Measurements from ENCODE around the gene CAMTA1. TPM values are rescaled to one million over a fixed set of nuclear protein-coding genes. Genes with fewer than 3 reads are reported as not detected.

CAMTA1 gene
- total RNA-seq, 1 donor from 2014 or later = 160 TPM

- H3K27me3 ChIP-seq (ENCODE audit: low read depth) = no peaks in the 10 kb centered on the region
- H3K4me3 ChIP-seq = no peak overlapping the region
- H3K27ac ChIP-seq (replicated peaks) = no peak overlapping the region
- H3K36me3 ChIP-seq = no peaks in the 10 kb centered on the region
- no peaks in the 10 kb centered on the region for H3K9me3 ChIP-seq (replicated peaks)
- no peak for DNase-seq
- peaks cover 30% of the 10 kb centered on the region for H3K4me1 ChIP-seq
- intact Hi-C loops (cut with micrococcal nuclease) = no loop called here
- no peak for TF ChIP-seq CTCF (IDR thresholded peaks at IDR 0.05; ENCODE audit: borderline replicate concordance)
These were observed 3.1 kb upstream of the CAMTA1 start for GRCh38 chr1:6782151-6782550.

- H3K4me1 ChIP-seq = peaks cover 41% of the 10 kb centered on the region
- TF ChIP-seq CTCF (IDR thresholded peaks at IDR 0.05; ENCODE audit: borderline replicate concordance) = no peak
- no peaks in the 10 kb centered on the region for H3K36me3 ChIP-seq
- no peaks in the 10 kb centered on the region for H3K9me3 ChIP-seq (replicated peaks)
- no peaks in the 10 kb centered on the region for H3K27me3 ChIP-seq (ENCODE audit: low read depth)
- intact Hi-C loops (cut with micrococcal nuclease) = no loop called here
- no peak for DNase-seq
- peak overlapping the region; percentile 94 for H3K4me3 ChIP-seq
- peak overlapping the region; percentile 100 for H3K27ac ChIP-seq (replicated peaks)
These were observed 2.0 kb upstream of the CAMTA1 start for GRCh38 chr1:6783221-6783620.

- DNase-seq = no peak
- Histone ChIP-seq H3K4me1 (peaks cover 49% of the 10 kb centered on the region), H3K27me3 (ENCODE audit: low read depth) (no peaks in the 10 kb centered on the region), H3K9me3 (replicated peaks) (no peaks in the 10 kb centered on the region), H3K36me3 (no peaks in the 10 kb centered on the region), H3K4me3 (peak overlapping the region; percentile 94), H3K27ac (replicated peaks) (peak overlapping the region; percentile 100)
- intact Hi-C loops (cut with micrococcal nuclease) = no loop called here
- TF ChIP-seq CTCF (IDR thresholded peaks at IDR 0.05; ENCODE audit: borderline replicate concordance) = no peak
These were observed 1.2 kb upstream of the CAMTA1 start for GRCh38 chr1:6783936-6784559.

GRCh38 chr1:6784560-6785317 lies 515 bp upstream of the CAMTA1 start:
- intact Hi-C loops (cut with micrococcal nuclease) = no loop called here
- Histone ChIP-seq H3K27ac (replicated peaks) (peak overlapping the region; percentile 100), H3K4me3 (peak overlapping the region; percentile 94), H3K36me3 (no peaks in the 10 kb centered on the region), H3K9me3 (replicated peaks) (no peaks in the 10 kb centered on the region), H3K27me3 (ENCODE audit: low read depth) (no peaks in the 10 kb centered on the region), H3K4me1 (peaks cover 56% of the 10 kb centered on the region)
- TF ChIP-seq CTCF (IDR thresholded peaks at IDR 0.05; ENCODE audit: borderline replicate concordance) = peak; percentile 3
- peak; percentile 100 for DNase-seq

GRCh38 chr1:6785728-6786505 lies 663 bp downstream of the CAMTA1 start:
- intact Hi-C loops (cut with micrococcal nuclease) = no loop called here
- no peaks in the 10 kb centered on the region for H3K9me3 ChIP-seq (replicated peaks)
- DNase-seq = peak; percentile 49
- H3K36me3 ChIP-seq = no peaks in the 10 kb centered on the region
- peaks cover 67% of the 10 kb centered on the region for H3K4me1 ChIP-seq
- TF ChIP-seq CTCF (IDR thresholded peaks at IDR 0.05; ENCODE audit: borderline replicate concordance) = peak; percentile 18
- peak overlapping the region; percentile 94 for H3K4me3 ChIP-seq
- H3K27ac ChIP-seq (replicated peaks) = peak overlapping the region; percentile 89
- no peaks in the 10 kb centered on the region for H3K27me3 ChIP-seq (ENCODE audit: low read depth)

Measured in left ventricle myocardium inferior (tissue), 1 donor.